Endothelial cell of umbilical vein (primary cell): Measurements from ENCODE around the gene SLC10A7. TPM values are rescaled to one million over a fixed set of nuclear protein-coding genes. Genes with fewer than 3 reads are reported as not detected.

Experiments
- BruUV-seq: library from RNA; stranded (reverse); fragments of 400-500 nt; replicated peaks from 2 replicates; lab custom pipeline; 2021; lab: Mats Ljungman, UMichigan
- CTCF ChIA-PET: fragments of 300-600, 350-600 bp; sonication (Branson Sonifier 250); formaldehyde crosslinking; loops from one replicate; lab custom pipeline; 2021; ENCODE audit warnings: antibody characterized with exemption, inconsistent platforms; lab: Charles Lee
- POLR2A ChIA-PET: fragments of 300-600, 350-600 bp; sonication (Branson Sonifier 250); formaldehyde crosslinking; loops from one replicate; lab custom pipeline; 2021; ENCODE audit warnings: antibody characterized with exemption, inconsistent platforms; lab: Charles Lee
- DNase-seq: peaks from one replicate; pipeline ENCODE4 v3.0.0-alpha.2; 2011; ENCODE audit warnings: low read depth, low spot score
- FAIRE-seq: peaks from 2 replicates; lab custom pipeline; 2011; peaks lifted over from hg19 to GRCh38; lab: Jason Lieb, UNC
- H2AFZ ChIP-seq: 2 replicates; pipeline ENCODE4 v1.6.0; 2012; ENCODE audit warnings: low read depth, low read length, control low read depth, inconsistent platforms
- H3K27ac ChIP-seq: 2 replicates; pipeline ENCODE4 v1.5.1; 2011; ENCODE audit warnings: low read depth, mild to moderate bottlenecking, control low read depth, low read length, moderate library complexity; ENCODE audit not compliant: insufficient read depth
- H3K27me3 ChIP-seq, 2 experiments: 2 replicates each; pipeline versions ENCODE4 v1.6.0 to v1.6.1; 2011; ENCODE audit warnings: low read length in 2 of 2, mixed read lengths in 1 of 2; ENCODE audit not compliant: control insufficient read depth in 2 of 2, insufficient read depth in 2 of 2
- H3K36me3 ChIP-seq, 2 experiments: 2 replicates in 1 of 2; 3 replicates in 1 of 2; pipeline ENCODE4 v1.5.1; 2011; ENCODE audit warnings: low read length in 2 of 2, mild to moderate bottlenecking in 1 of 2, moderate library complexity in 1 of 2; ENCODE audit not compliant: control insufficient read depth in 2 of 2, insufficient read depth in 2 of 2; ENCODE audit errors: extremely low read depth in 1 of 2
- H3K4me1 ChIP-seq: 3 replicates; pipeline ENCODE4 v1.5.1; 2011; ENCODE audit warnings: mild to moderate bottlenecking, low read length; ENCODE audit not compliant: control insufficient read depth, insufficient read depth; ENCODE audit errors: extremely low read depth
- H3K4me2 ChIP-seq: 2 replicates; pipeline ENCODE4 v1.6.1; 2011; ENCODE audit warnings: low read length, control low read depth, mixed read lengths; ENCODE audit not compliant: insufficient read depth
- H3K4me3 ChIP-seq, 3 experiments: fragments of 200-600 bp in 1 of 3; sonication (generic), shearing (Covaris generic) in 1 of 3; replicated peaks in 1 of 3; 2 replicates each; pipeline ENCODE4 v1.5.1; 2011 to 2016; ENCODE audit warnings: control low read depth in 3 of 3, low read length in 3 of 3, mild to moderate bottlenecking in 2 of 3, inconsistent platforms in 1 of 3, low read depth in 1 of 3, moderate library complexity in 1 of 3; ENCODE audit not compliant: insufficient read depth in 1 of 3
- H3K79me2 ChIP-seq: 2 replicates; pipeline ENCODE4 v1.6.0; 2012; ENCODE audit warnings: low read length, inconsistent platforms; ENCODE audit not compliant: control insufficient read depth, insufficient read depth
- H3K9ac ChIP-seq: replicated peaks from 2 replicates; pipeline ENCODE3; 2011; ENCODE audit warnings: low read length, control low read depth; ENCODE audit not compliant: insufficient read depth; ENCODE audit errors: extremely low read depth
- H3K9me1 ChIP-seq: replicated peaks from 3 replicates; pipeline ENCODE4 v1.6.0; 2011; ENCODE audit warnings: mild to moderate bottlenecking, low read length; ENCODE audit not compliant: control insufficient read depth, insufficient read depth; ENCODE audit errors: extremely low read depth
- H3K9me3 ChIP-seq: replicated peaks from 2 replicates; pipeline ENCODE4 v1.5.1; 2012; ENCODE audit warnings: low read length, inconsistent platforms; ENCODE audit not compliant: control insufficient read depth, insufficient read depth
- H4K20me1 ChIP-seq: replicated peaks from 2 replicates; pipeline ENCODE3; 2011; ENCODE audit warnings: mild to moderate bottlenecking, low read length; ENCODE audit not compliant: control insufficient read depth, insufficient read depth; ENCODE audit errors: extremely low read depth
- EZH2 ChIP-seq: IDR thresholded peaks from 2 replicates; pipeline ENCODE4 v1.6.1; 2012; ENCODE audit warnings: borderline replicate concordance, low read depth, mild to moderate bottlenecking, moderate library complexity, low read length, inconsistent platforms; ENCODE audit not compliant: severe bottlenecking
- FOS ChIP-seq: IDR thresholded peaks from 2 replicates; pipeline ENCODE4 v1.6.1; 2011; ENCODE audit warnings: mild to moderate bottlenecking, low read length, moderate library complexity, borderline replicate concordance; ENCODE audit not compliant: insufficient read depth
- GATA2 ChIP-seq: IDR thresholded peaks from 2 replicates; pipeline ENCODE4 v1.7.0; 2011; ENCODE audit warnings: low read depth, mild to moderate bottlenecking, moderate library complexity, mixed read lengths, low read length; ENCODE audit not compliant: insufficient read length, insufficient read depth
- JUN ChIP-seq: IDR thresholded peaks from 2 replicates; pipeline ENCODE4 v1.6.1; 2011; ENCODE audit warnings: borderline replicate concordance, low read depth; ENCODE audit not compliant: insufficient read length, insufficient read depth
- MYC ChIP-seq: IDR thresholded peaks from one replicate; pipeline ENCODE4 v1.6.1; 2011; ENCODE audit warnings: mild to moderate bottlenecking, low read depth, low read length
- POLR2A ChIP-seq: IDR thresholded peaks from 2 replicates; pipeline ENCODE4 v1.6.1; 2012; ENCODE audit warnings: low read depth, mild to moderate bottlenecking, control low read depth, low read length
- POLR2AphosphoS5 ChIP-seq: IDR thresholded peaks from 2 replicates; pipeline ENCODE4 v1.6.1; 2012; ENCODE audit warnings: low read depth, mild to moderate bottlenecking, control low read depth, low read length, moderate library complexity; ENCODE audit not compliant: insufficient read depth
- dilution Hi-C: fragments of 300-500 bp; cut with MboI; formaldehyde crosslinking; loops from one replicate; pipeline ENCODE4 v1.15.0; 2019; ENCODE audit warnings: low sequenced_read_pairs; ENCODE audit not compliant: extremely low pct_ligation_motif_present
- intact Hi-C: fragments of 100-400 bp; cut with micrococcal nuclease; formaldehyde crosslinking; loops from one replicate; pipeline ENCODE4 v1.10.0; 2022
- polyA plus RNA-seq, 4 experiments: library from polyadenylated mRNA; depleted of rRNA in 3 of 4; stranded (reverse) in 3 of 4; unstranded in 1 of 4; fragments of >200 nt; gene quantifications; 2 replicates each; pipeline versions ENCODE4 v1.2.1 to v1.2.3, GENCODE V29; 2011 to 2012; ENCODE audit warnings: missing spikeins in 1 of 4
- total RNA-seq: library from RNA; stranded (reverse); gene quantifications from 2 replicates; pipeline ENCODE4 v1.2.3, GENCODE V29; 2021
- TF ChIP-seq, protein P1 (sequence below), 2 donors: IDR thresholded peaks; 1 replicate in 1 of 2; 2 replicates in 1 of 2; pipeline ENCODE4 v1.5.1; 2011; ENCODE audit warnings: low read length in 2 of 2, mild to moderate bottlenecking in 2 of 2, moderate library complexity in 2 of 2, control low read depth in 1 of 2, inconsistent platforms in 1 of 2, low read depth in 1 of 2; ENCODE audit not compliant: insufficient read depth in 1 of 2; ENCODE audit errors: extremely low read depth in 1 of 2
- TF ChIP-seq, protein P2 (sequence below): IDR thresholded peaks from 2 replicates; pipeline ENCODE4 v1.6.1; 2011; ENCODE audit not compliant: insufficient read depth, insufficient read length

The SLC10A7 gene
- total and polyA plus RNA-seq, 2 donors (not counting 3 experiments of a cell fraction or from before 2014, with no cell fraction given) = 13.6 to 20.4 TPM

DNA sequence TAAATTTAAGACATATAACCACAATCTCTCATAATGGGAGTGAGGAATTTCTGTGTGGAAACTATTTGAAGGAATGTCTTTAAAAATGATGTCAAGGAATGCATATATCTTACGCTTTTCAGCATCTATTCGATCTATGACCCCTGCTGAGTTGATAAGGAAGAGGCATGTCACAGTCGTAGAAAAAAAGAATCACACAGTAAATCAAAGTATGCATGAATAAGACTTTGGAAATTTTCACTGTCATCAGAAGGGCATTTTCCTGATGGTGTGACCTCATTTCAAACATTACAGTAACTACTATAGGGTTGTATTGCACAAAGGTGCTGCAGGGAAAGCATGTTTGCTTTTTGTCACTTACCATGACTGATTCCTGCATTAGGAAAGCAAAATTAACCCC, 265.9 kb downstream of the SLC10A7 start:
- dilution Hi-C loops = no loop called here
- H3K9me1 ChIP-seq = no peaks in the 10 kb centered on the region
- peak; percentile 36 for DNase-seq
- H3K4me1 ChIP-seq = peaks cover 2% of the 10 kb centered on the region
- TF ChIP-seq JUN (no peak), GATA2 (no peak), FOS (no peak), MYC (no peak), EZH2 (no peak), POLR2AphosphoS5 (no peak), POLR2A (no peak)
- TF ChIP-seq, protein P1, sequence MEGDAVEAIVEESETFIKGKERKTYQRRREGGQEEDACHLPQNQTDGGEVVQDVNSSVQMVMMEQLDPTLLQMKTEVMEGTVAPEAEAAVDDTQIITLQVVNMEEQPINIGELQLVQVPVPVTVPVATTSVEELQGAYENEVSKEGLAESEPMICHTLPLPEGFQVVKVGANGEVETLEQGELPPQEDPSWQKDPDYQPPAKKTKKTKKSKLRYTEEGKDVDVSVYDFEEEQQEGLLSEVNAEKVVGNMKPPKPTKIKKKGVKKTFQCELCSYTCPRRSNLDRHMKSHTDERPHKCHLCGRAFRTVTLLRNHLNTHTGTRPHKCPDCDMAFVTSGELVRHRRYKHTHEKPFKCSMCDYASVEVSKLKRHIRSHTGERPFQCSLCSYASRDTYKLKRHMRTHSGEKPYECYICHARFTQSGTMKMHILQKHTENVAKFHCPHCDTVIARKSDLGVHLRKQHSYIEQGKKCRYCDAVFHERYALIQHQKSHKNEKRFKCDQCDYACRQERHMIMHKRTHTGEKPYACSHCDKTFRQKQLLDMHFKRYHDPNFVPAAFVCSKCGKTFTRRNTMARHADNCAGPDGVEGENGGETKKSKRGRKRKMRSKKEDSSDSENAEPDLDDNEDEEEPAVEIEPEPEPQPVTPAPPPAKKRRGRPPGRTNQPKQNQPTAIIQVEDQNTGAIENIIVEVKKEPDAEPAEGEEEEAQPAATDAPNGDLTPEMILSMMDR (IDR thresholded peaks at IDR 0.05; ENCODE audit: extremely low read depth in 1 of 2, insufficient read depth in 1 of 2, low read depth in 1 of 2, low read length in 2 of 2) = no peak
- TF ChIP-seq, protein P2, sequence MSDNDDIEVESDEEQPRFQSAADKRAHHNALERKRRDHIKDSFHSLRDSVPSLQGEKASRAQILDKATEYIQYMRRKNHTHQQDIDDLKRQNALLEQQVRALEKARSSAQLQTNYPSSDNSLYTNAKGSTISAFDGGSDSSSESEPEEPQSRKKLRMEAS = no peak
- H3K9me3 ChIP-seq = no peaks in the 10 kb centered on the region
- no peak overlapping the region for H2AFZ ChIP-seq
- no peaks in the 10 kb centered on the region for H3K36me3 ChIP-seq
- no peak overlapping the region for H3K27ac ChIP-seq
- no peaks in the 10 kb centered on the region for H4K20me1 ChIP-seq
- BruUV-seq = no TSS peak
- ChIA-PET CTCF (no interaction called here), POLR2A (no interaction called here)
- H3K9ac ChIP-seq = peak overlapping the region; percentile 1
- no peak overlapping the region for H3K4me2 ChIP-seq
- no peak for FAIRE-seq
- no peaks in the 10 kb centered on the region for H3K79me2 ChIP-seq
- H3K4me3 ChIP-seq = no peak overlapping the region
- intact Hi-C loops = no loop called here
- no peaks in the 10 kb centered on the region for H3K27me3 ChIP-seq
